Activated CD8-positive, alpha-beta memory T cell treated with anti-CD3 and anti-CD28 coated beads for 48 hours (primary cell): Measurements from ENCODE around the gene CDH4.

Source experiments
- DNase-seq, 3 experiments: peaks; one replicate each; pipeline ENCODE4 v3.0.0-alpha.2; 2020; ENCODE audit warnings: low read depth in 2 of 3, low spot score in 2 of 3

The CDH4 gene

GRCh38 chr20:61551401-61551800 lies 299.3 kb downstream of the CDH4 start:
- no peak for DNase-seq

DNA sequence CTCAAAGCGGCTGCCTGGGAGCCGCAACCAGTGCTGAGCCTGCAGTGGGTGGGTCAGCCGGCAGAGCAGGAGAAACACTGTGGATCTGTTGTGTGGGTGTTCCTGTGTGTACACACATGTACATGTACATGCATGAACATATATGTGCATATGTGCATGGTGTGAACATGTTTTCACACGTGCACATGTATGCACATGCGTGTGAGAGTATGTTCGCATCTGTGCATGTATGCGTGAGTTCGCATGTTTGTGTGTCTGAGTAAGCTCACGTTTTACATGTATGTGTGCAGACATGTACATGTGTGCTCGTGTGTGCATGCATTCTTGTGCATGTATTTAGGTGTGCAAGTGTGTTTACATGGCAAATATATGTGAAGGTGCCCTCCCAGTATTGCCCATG lies 302.6 kb downstream of the CDH4 start:
- no peak for DNase-seq

GRCh38 chr20:61555566-61555965 lies 303.5 kb downstream of the CDH4 start:
- no peak for DNase-seq

GRCh38 chr20:61556111-61556510 lies 304.1 kb downstream of the CDH4 start:
- DNase-seq = no peak

DNA sequence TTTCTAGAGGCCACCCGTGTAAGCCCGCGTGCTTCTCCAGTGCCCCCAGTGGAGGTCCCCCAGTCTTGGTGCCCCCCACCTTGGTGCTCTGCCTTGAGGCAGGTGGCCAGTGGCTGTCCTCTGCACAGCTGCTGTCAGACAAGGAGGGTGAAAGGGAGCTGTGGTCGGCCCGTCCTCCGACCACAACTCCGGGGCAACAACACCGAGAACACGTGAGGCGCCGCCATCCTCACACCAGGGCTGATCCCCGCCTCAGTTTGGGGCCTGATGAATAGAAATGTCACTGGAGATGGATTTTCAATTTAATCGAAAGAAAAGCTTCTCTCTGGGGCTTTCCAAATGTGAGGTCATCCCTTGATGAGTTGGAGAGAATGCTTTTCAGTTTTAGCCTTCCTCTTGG lies 304.6 kb downstream of the CDH4 start:
- no peak for DNase-seq

DNA sequence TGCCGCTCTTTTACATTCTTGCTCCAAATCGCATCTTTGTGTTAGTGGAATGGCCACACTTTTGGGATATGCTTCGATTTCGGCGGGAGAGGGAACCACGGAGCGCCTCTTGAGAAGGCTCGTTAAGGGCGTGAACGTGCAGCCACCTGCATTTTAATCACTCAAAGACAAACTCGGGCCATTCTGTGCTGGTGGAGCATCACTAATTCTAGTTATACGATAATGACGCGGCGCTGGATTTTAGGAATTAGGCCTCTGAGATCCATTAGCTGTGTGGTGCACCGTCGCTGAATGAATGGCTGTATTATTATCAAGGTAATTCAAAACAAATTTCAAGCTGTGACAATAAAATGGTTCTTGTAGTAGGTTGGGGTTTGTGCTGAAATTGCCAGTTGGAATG lies 305.6 kb downstream of the CDH4 start:
- no peak for DNase-seq

- DNase-seq = no peak
These were observed 306.7 kb downstream of the CDH4 start for GRCh38 chr20:61558726-61559125.

DNA sequence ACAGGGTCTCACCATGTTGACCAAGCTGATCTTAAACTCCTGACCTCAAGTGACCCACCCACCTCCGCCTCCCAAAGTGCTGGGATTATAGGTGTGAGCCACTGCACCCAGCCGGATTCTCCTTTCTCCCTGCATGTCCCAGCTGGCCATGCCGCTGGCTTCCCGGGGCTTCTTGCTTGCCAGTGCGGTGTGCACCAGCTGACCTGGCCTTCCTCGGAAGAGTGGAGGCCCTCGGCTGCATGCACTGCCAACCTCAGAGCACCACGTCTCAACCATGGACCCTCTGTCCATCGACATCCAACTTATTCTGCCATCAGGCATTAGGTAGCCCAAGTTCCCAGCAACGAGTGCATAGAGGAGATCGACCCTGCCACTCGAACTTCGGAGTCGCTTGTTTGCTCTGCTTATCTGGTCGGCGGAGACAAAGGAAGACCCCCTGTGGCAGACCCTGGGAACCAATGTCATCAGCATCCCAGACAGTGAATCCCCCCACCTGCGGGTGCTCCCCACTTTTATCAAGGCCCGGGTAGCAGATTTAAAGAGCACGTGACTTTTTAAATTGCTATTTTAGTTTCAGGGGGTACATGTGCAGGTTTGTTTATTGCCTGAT lies 307.8 kb downstream of the CDH4 start:
- DNase-seq = no peak

DNA sequence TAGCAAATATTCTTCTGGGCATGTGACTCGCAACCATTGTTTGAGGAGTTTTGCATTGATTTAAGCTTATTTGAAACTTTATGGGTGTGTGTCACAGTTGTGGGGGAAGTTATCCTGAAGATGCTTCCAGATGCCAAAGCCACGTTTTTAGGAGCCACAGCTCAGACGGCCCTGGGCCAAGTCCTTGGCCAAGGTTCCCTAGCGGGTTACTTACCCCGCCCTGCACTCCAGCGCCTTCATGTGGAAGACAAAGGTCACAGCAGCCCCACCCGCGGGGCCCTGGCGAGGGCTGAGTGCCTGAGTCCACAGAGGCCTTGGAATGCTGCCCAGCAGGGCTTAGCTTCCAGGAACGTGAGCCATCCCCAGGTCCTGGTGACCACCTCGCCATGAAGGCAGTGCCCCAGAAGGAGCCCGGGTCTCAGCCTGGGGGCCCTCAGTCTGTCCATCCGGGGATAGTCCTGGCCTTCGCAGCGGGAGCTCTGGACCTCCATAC lies 308.3 kb downstream of the CDH4 start:
- no peak for DNase-seq

- no peak for DNase-seq
These were observed 309.2 kb downstream of the CDH4 start for GRCh38 chr20:61561111-61561830.

- no peak for DNase-seq
These were observed 310.4 kb downstream of the CDH4 start for GRCh38 chr20:61562491-61562890.

DNA sequence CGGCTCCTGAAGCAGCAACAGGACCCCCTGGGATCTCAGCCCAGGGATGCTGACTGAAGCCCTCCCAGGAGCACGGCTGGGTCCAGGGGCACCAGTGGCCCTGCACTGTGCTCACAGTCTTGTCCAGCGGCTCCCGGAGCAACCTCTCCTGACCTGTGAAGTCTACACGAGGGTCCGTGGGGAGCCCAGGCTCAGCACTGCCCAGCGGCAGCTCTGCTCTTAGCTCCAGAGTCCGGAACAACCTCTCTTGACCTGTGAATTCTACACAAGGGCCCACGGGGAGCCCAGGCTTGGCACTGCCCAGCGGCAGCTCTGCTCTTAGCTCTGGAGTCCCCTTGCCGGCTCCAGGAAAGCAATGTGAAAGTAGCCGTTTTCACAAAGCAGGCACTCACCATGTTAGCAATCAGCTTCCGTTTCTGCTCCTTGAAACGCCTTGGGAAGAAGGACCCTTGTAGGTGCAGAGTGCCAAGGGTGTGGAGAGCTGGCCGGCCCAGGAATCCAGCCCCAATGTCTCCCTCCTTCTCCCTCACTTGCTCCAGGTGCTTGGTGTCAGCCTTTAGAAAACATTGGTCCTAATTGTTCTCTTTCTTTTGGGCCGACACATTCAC lies 310.9 kb downstream of the CDH4 start:
- DNase-seq = no peak

GRCh38 chr20:61564628-61565027 lies 312.6 kb downstream of the CDH4 start:
- no peak for DNase-seq

- DNase-seq = no peak
These were observed 313.7 kb downstream of the CDH4 start for GRCh38 chr20:61565791-61566190.

- DNase-seq = no peak
These were observed 314.6 kb downstream of the CDH4 start for GRCh38 chr20:61566691-61567090.

DNA sequence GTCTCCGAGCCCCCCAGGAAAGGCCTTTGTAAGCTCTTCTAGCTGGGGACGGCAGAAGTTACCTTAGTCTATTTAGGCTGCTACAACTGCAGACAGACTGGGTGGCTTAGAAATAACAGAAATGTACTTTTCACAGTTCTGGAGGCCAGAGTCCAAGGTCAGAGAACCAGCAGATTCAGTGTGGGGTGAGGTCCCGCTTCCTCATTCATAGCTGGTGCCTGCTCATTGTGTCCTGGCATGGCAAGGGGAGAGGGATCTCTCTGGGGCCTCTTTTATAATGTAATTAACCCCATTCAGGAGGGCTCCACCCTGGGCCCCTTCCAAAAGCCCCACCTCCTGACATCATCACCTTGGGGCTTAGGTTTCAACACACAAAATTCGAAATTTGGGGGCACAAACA lies 315.1 kb downstream of the CDH4 start:
- DNase-seq = no peak

- no peak for DNase-seq
These were observed 317.8 kb downstream of the CDH4 start for GRCh38 chr20:61569825-61570224.

- DNase-seq = no peak
These were observed 318.7 kb downstream of the CDH4 start for GRCh38 chr20:61570646-61571195.

- DNase-seq = no peak
These were observed 319.2 kb downstream of the CDH4 start for GRCh38 chr20:61571221-61571620.

GRCh38 chr20:61571916-61572711 lies 320.1 kb downstream of the CDH4 start:
- no peak for DNase-seq

- DNase-seq = no peak
These were observed 320.7 kb downstream of the CDH4 start for GRCh38 chr20:61572789-61573188.
